MM.1S (cell line): ENCODE data around the gene CELA1.

Experiments used
- EZH2phosphoT487 ChIP-seq: fragments of 300-600 bp; sonication (generic); IDR thresholded peaks from 2 replicates; pipeline ENCODE4 v1.6.1; 2018; ENCODE audit warnings: antibody characterized with exemption, low read length
- TF ChIP-seq, protein P1 (sequence below): fragments of 300-600 bp; sonication (generic); IDR thresholded peaks from 2 replicates; pipeline ENCODE4 v1.5.1; 2016; ENCODE audit warnings: antibody characterized with exemption, low read length, mixed read lengths

DNA sequence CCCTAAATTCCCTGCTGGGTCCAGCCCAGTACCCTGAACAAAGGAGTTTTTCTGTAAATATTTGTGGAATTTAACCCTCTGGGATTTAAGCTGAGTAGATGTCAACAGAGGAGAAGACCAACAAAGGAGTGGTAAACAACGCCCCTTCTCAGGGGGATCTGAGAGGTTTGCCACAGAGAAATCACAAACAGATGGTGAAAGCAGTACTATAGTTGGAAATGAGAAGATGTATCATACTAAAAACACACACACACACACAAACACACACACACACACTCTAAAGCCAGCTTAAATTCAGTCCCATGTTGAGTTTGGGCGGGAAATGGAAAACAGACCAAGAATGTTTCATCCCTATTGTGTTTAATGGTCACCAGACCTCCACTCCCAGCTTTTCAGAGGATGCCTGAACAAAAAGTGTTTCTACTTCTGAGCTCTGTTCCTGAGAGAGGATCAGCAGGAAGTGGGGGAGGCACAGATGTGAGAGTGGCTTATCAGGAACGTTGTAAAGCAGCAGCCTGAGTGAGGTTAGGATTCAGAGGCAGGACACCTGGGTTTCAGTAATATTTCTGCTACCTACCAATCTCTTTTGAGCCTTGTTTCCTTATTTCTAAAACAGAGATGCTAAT, 25.7 kb downstream of the CELA1 start:
- TF ChIP-seq EZH2phosphoT487: no peak
- TF ChIP-seq, protein P1, sequence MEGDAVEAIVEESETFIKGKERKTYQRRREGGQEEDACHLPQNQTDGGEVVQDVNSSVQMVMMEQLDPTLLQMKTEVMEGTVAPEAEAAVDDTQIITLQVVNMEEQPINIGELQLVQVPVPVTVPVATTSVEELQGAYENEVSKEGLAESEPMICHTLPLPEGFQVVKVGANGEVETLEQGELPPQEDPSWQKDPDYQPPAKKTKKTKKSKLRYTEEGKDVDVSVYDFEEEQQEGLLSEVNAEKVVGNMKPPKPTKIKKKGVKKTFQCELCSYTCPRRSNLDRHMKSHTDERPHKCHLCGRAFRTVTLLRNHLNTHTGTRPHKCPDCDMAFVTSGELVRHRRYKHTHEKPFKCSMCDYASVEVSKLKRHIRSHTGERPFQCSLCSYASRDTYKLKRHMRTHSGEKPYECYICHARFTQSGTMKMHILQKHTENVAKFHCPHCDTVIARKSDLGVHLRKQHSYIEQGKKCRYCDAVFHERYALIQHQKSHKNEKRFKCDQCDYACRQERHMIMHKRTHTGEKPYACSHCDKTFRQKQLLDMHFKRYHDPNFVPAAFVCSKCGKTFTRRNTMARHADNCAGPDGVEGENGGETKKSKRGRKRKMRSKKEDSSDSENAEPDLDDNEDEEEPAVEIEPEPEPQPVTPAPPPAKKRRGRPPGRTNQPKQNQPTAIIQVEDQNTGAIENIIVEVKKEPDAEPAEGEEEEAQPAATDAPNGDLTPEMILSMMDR: no peak
